OCI-LY1 (cell line): ENCODE data around the gene GNA12.
"Not testable (repeated sequence)": the region's sequence is repeated elsewhere in the genome, so short reads cannot be mapped to it uniquely, and the experiment has no call there.

ENCODE experiments used
- EZH2 ChIP-seq: fragments of 200-600 bp; sonication (generic), shearing (Covaris generic); IDR thresholded peaks from 2 replicates; pipeline ENCODE4 v1.8.0; 2017; ENCODE audit warnings: borderline replicate concordance, mixed run types, mild to moderate bottlenecking, antibody characterized with exemption, low read length, moderate library complexity, mixed read lengths
- TF ChIP-seq, protein P1 (sequence below): fragments of 200-600 bp; sonication (generic), shearing (Covaris generic); IDR thresholded peaks from 2 replicates; pipeline ENCODE4 v1.5.1; 2017; ENCODE audit warnings: mild to moderate bottlenecking, antibody characterized with exemption, low read length, moderate library complexity, mixed read lengths

- TF ChIP-seq, protein P1, sequence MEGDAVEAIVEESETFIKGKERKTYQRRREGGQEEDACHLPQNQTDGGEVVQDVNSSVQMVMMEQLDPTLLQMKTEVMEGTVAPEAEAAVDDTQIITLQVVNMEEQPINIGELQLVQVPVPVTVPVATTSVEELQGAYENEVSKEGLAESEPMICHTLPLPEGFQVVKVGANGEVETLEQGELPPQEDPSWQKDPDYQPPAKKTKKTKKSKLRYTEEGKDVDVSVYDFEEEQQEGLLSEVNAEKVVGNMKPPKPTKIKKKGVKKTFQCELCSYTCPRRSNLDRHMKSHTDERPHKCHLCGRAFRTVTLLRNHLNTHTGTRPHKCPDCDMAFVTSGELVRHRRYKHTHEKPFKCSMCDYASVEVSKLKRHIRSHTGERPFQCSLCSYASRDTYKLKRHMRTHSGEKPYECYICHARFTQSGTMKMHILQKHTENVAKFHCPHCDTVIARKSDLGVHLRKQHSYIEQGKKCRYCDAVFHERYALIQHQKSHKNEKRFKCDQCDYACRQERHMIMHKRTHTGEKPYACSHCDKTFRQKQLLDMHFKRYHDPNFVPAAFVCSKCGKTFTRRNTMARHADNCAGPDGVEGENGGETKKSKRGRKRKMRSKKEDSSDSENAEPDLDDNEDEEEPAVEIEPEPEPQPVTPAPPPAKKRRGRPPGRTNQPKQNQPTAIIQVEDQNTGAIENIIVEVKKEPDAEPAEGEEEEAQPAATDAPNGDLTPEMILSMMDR = not testable (repeated sequence)
- not testable (repeated sequence) for TF ChIP-seq EZH2
Measured at GRCh38 chr7:2694122-2694436, 150.0 kb downstream of the GNA12 start.
